Epithelial cell of prostate (primary cell): ENCODE data around the gene STAG1.
A peak's percentile ranks its signal among the peaks of the same experiment; 100 is the strongest.
"Not testable (repeated sequence)": the region's sequence is repeated elsewhere in the genome, so short reads cannot be mapped to it uniquely, and the experiment has no call there.

Source experiments
- DNase-seq: peaks from one replicate; pipeline ENCODE4 v3.0.0-alpha.2; 2011; ENCODE audit warnings: low read depth, low spot score
- H3K27ac ChIP-seq: fragments of 450-650 bp; 2 replicates; pipeline ENCODE4 v1.5.1; 2017; ENCODE audit warnings: mild to moderate bottlenecking

Gene STAG1

DNA sequence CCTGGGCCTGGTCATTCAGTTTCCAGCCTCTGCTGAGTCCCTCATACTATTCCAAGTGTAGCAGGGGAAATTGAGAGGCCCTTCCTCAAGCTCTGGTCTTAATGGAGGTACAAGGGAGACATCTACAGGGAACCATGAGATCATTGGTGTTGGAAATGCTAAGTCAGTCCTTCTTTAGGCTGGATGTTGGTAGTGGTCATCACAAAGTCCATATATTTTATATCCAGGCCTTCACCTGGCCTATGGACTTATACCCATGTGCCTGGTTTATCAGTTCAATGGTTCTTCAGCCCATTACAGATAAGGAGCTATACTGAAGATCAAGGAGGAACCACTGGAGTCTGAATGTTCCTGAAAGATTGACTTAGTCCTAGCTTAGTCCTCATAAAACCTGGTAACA lies 135.0 kb downstream of the STAG1 start:
- no peak for DNase-seq
- H3K27ac ChIP-seq, result no peak overlapping the region

DNA sequence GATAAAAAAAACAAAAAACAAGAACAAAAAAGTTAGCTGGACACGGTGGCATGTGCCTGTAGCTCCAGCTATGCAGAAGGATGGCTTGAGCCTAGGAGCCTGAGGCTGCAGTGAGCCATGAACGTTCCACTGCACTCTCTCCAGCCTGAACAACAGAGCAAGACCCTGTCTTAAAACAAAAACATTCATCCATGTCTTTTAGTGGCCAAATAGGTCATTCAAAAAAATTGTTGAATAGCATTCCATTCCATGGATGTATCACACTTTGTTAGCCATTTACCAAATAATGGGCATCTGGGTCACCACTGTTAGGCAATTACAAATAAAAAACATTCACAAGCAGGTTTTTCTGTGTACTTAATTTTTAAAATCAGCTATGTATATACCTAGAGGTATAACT lies 139.7 kb downstream of the STAG1 start:
- H3K27ac ChIP-seq, result no peak overlapping the region
- DNase-seq, result no peak

DNA sequence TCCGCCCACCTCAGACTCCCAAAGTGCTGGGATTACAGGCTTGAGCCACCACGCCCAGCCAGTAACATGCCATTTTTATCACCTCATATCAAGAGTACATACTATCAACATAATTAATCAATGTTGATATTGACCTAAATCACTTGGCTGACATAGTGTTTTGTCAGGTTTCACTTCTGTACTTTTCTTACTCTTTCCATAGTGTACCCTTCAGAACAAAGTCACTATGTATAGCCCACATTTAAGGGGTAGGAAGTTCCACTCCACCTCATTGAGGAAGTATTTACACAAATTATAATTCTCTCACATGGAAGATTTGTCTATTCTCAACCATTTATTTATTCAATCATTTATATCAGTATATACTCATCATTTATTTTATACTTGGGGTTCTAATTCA lies 145.2 kb downstream of the STAG1 start:
- no peak overlapping the region for H3K27ac ChIP-seq
- DNase-seq, result no peak

DNA sequence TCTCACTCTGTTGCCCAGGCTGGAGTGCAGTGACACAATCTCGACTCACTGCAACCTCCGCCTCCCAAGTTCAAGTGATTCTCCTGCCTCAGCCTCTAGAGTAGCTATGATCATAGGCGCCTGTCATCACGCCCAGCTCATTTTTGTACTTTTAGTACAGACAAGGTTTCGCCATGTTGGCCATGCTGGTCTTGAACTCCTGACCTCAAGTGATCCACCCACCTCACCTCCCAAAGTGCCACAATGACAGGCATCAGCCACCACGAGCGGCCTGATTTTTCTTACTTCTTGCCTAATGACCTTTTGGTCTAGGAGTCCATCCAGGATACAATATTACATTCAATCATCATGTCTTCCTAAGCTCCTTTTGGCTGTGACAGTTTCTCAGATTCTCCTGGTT lies 146.0 kb downstream of the STAG1 start:
- not testable (repeated sequence) for DNase-seq, H3K27ac ChIP-seq

DNA sequence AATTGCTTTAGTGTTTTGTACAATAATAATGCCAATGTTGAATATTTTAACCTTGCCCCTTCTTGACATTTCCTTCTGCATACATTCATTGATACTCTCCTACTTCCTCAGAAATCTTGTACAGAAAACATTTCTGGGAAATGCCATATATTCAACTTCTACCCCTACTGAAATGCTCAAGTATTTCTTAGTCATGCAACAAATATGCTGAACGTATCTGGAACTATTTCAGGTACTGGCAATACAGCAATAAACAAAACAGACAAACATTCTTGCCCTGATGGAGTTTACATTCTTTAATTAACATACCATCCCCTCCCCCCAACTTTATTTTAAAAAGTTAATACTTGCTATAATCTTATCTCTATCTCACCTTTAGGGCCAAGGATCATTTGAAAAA lies 147.2 kb downstream of the STAG1 start:
- no peak overlapping the region for H3K27ac ChIP-seq
- DNase-seq, result no peak

DNA sequence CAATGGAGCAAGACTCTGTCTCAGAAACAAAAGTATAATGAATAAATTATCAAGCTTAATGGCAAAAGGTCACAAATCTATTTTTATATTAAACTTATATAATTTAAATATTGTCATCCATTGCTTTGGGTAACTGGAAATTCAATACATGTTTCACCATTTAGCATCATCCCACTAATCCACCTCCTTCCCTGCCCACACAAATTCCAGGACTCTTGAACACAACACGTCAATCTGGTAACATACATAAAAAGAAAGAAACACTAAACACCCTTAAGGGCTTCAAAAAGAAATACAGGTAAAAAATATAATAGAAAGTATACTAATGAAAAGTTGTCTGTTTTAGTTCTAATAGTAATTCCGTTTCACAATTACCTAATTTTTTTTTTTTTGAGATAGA lies 149.4 kb downstream of the STAG1 start:
- H3K27ac ChIP-seq, result no peak overlapping the region

DNA sequence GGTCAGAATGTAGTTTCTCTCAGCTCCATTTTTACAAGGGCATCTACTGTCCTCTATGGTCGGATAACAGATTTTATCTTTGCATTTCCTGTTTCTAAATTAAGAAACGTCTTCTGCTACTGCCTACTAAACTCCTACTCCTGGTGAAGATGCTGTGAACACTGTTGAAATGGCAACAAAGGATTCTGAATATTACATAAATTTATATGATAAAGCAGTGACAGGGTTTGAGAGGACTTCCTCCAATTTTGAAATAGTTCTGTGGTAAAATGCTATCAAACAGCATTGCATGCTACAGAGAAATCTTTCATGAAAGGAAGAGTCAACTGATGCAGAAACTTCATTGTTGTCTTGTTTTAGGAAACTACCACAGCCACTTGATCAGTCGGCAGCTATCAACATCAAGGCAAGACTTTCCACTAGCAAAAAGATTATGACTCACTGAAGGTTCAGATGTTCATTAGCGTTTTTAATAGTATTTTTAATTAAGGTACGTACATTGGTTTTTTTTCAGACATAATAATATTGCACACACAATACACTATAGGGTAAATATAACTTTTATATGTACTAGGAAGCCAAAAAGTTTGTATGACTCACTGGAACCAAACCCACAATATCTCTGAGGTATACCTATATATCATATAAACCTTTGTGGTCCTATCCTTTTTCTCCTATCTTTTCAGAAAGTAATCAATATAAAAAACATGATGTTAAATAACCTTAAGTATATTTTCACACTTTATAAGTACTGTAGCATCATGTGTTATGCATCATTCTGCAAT lies 156.1 kb downstream of the STAG1 start:
- H3K27ac ChIP-seq, result no peak overlapping the region
- DNase-seq, result no peak

More for the DNA sequence above, 149.4 kb downstream of the STAG1 start:
- no peak for DNase-seq

DNA sequence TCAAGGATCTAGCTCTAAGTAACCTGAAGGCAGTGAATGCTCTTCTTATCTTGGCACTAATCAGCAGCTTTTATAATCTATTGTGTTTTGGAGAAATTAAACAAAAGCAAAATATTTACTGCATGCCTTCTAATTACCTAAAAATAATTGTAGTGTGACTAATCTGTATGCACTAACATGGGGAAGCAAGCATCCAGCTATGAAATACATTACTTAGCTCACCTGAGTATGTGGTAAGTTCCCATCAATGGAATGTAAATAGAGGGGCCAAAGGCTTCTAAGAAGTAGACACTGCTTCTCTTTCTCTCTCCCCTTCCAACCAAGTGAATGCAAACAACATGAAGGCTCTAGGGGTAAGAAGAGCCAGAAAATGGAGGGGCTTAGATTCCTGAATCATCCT lies 165.6 kb downstream of the STAG1 start:
- peak; percentile 12 for DNase-seq
- no peak overlapping the region for H3K27ac ChIP-seq

DNA sequence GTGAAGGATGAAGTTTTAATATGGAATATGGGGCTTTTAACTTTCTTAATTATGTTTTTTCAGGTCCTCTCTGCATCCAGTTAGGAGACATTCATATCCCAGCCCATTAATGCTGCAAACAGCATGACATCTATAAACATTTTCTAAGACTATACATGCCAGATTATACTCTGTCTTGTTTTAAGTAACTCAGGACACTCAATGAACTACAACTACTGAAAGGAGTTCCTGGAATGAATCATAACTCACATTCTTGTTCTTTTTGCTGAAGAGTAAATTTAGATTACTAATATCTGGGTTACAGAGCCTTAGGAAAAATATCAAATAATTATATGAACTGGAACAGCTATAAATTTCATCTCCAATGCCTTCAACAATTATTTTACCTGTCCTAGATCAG lies 167.4 kb downstream of the STAG1 start:
- H3K27ac ChIP-seq, result no peak overlapping the region
- no peak for DNase-seq

DNA sequence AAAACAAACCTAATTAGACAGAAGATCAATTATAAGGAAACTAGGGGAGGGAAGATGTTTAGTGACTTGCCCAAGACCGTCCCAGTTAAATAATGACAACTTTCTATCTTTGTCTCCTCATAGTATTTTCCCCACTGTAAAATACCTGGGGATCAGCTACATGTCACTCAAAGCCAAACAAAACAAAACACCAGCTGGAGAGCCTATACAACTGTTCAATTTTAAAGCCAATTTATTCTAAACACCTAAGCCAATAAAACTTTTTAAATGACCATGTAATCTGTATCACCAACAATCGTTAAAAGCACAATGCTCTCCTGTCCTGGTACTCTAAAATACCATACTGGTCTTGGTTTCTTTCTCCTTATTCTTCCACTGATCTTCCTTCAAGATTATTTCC lies 168.4 kb downstream of the STAG1 start:
- no peak overlapping the region for H3K27ac ChIP-seq
- no peak for DNase-seq

DNA sequence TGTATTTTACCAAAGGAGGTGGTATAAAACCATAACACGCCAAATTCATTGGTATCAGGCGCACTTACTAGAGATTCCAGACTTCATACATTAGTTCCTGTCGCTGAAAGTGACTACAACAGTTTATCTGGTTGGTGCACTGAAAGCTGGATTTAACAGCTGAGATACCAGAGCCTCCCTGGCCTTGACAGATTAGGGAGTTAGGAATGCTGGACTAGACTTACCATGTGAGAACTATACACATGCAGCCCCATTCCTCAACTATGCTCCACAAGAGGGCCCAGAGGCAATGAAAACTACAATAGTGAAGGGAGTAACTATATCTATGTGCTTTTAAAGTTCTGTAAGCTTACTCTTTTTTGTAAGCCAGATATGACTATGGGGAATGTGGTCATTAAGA lies 174.4 kb downstream of the STAG1 start:
- no peak for DNase-seq
- no peak overlapping the region for H3K27ac ChIP-seq

DNA sequence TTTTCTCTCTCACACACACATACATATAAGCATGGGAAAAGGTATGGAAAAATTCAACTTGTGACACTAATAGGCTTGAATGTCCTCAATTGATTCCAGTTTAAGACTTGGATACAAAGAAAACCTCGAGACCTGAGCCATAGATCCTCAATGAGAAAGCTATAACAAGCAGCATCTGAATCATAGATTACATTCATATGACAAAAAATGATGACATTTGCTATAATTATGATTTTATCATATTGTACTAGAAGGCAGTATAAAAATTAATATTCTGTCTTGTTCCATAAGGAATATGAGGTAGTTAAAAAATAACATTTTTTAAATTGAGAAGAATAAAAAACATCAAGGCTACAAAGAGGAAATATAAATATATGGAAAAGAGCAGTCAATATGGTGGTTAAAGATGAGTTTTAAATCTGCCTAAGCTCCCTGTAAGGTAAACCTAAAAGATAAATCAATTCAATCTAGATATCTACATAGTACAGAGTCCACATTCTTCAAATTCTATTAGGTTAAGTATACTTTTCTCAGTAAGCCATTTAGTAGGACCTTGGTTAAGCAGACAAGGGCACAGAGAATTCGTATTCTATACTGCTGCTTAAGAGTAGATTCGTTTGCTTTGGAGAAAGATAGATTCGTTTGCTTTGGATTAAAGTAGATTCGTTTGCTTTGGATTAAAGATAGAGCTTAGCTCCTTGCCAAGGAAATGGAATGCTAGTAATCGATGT lies 175.7 kb downstream of the STAG1 start:
- no peak overlapping the region for H3K27ac ChIP-seq
- no peak for DNase-seq

DNA sequence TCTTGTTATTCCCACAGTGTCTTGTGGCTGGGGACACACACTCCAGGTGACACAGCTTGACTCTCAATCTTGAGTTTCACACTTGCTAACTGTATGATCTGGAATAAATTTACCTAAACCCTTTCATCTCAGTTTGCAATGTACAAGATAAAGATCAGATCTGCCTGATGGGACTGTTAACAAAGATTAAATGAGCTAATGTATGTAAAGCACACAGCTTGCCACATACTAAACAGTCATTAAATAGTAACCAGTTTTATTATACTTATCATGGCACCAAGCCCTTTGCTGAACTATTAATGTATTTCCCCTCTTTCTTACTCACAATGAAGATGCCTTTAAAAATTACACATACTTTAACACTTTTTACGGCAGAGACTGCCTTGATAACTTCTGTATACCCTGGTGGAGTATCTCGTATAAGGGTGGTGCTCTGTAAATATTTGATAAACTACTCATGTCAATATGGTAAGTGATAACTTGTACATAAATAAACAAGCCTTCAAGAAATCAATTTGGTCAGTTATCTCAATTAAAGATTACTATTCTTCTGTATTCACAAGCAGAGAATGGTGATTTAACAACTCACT lies 184.5 kb downstream of the STAG1 start:
- H3K27ac ChIP-seq, result no peak overlapping the region
- no peak for DNase-seq

DNA sequence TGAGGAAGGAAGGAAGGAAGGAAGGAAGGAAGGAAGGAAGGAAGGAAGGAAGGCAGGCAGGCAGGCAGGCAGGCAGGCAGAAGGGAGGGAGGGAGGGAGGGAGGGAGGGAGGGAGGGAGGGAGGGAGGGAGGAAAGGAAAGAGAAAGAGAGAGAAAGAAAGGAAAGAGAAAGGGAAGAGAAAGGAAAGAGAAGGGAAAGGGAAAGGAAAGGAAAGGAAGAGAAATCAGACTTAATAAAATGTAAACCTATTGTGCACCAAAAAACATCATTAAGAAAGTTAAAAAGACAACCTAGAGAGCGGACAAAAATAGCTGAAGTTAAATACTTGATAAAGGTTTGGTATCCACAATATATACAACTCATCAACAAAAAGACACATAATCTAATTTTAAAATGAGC lies 187.2 kb downstream of the STAG1 start:
- not testable (repeated sequence) for DNase-seq, H3K27ac ChIP-seq

DNA sequence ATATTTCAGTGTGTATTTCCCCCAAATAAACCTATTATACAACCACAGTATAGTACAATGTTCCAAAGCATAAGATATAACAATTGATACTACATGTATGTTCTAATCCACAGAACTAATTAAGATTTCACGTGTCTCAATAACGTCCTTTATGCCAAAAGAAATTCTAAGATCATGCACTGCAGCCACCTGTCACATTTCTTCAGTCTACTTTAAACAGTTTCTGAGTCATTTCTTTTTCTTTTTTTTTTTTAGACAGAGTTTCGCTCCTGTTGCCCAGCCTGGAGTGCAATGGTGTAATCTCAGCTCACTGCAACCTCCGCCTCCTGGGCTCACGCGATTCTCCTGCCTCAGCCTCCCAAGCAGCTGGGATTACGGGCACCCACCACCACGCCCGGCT lies 190.2 kb downstream of the STAG1 start:
- H3K27ac ChIP-seq, result no peak overlapping the region
- DNase-seq, result no peak

DNA sequence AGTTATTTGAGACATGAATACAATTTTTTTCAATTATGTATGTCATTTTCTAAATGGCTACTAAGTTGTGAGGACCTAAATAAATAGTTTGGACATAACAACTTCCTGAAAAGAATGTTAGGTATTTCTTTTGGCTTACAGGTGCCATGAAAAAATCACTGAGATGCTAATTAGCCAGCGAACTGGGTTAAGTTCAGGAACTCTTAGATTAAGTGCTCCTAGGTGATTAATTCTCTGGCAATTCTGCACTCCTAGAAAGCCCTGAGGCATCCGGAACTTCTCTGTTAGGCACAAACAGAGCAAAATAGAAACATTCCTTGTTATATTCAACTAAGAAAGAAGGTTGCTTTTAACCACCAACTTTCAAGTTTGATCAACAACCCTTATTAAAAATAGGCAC lies 192.3 kb downstream of the STAG1 start:
- DNase-seq, result no peak
- H3K27ac ChIP-seq, result no peak overlapping the region

DNA sequence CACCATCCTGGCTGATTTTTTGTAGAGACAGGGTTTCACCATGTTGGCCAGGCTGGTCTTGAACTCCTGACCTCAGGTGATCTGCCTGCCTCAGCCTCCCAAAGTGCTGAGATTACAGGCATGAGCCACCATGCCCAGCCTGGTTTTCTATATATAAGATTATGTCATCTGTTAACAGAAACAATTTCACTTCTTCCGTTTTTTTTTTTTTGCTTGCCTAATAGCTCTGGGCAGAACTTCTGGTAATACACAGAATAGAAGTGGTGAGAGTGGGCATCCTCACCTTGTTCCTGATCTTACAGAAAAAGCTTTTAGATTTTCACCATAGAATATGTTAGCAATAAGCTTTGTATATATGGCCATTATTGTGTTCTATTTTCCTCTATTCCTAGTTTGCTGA lies 202.7 kb downstream of the STAG1 start:
- not testable (repeated sequence) for H3K27ac ChIP-seq, DNase-seq

DNA sequence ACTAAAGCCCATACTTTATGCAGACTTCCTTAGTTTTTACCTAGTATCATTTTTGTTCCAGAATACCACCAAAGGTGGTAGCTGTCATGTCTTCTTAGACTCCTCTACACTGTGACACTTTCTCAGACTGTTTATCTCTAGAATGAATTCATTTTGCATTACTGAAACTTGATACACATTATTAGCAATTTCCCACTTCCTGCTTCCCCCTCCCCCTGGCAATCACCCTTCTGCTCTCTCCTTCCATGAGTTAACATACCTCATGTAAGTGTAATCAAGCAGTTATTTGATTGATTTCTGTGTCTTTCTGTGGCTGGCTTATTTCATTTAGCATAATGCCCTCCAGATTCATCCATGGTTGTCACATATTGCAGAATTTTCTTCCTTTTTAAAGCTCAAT lies 204.9 kb downstream of the STAG1 start:
- peak overlapping the region; percentile 1 for H3K27ac ChIP-seq
- DNase-seq, result no peak

DNA sequence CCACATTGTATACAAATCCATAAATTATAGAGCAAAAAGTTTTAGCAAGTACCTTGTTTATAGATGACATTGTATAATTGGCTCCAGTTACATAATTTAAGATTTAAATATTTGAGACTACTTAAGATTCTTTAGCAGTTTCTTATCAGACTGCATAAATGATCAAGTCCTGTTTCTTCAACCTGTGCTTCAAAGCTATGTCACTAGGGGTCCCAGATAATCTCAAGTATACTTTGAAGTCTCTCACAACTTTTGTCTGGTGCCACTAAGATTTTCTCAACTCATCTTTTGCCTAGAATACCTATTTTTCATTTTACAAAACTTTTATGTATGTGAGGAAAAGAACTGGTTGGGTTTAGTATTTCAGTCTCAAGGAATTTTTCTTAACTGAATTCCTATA lies 205.5 kb downstream of the STAG1 start:
- no peak for DNase-seq
- H3K27ac ChIP-seq, result no peak overlapping the region

DNA sequence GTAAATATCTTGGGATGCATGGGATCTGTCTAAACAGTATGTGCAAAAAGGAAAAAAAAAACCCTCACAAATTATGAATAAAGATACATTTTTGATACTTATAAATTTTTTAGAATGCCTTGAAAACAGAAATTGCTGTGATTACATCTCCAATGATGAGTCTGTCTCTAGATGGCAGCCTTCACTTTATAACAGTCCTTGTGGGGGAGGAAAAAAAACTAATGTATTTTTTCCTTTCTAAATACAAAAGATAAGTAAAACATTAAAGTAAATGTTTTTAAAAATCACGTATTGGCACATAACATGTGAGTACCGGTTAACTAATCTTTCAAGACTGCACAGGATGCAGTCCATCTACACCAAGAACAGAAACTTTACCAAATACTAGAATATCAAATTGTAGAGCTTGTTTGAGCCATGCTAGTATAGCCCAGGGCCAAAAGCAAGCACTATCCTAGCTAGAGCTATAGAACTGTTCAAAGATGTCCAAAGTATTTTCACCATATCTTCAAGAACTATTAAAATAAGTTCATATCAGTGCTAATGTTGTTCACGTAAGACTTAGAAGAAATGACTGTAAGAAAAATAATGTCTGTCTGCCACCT lies 206.4 kb downstream of the STAG1 start:
- DNase-seq, result no peak

DNA sequence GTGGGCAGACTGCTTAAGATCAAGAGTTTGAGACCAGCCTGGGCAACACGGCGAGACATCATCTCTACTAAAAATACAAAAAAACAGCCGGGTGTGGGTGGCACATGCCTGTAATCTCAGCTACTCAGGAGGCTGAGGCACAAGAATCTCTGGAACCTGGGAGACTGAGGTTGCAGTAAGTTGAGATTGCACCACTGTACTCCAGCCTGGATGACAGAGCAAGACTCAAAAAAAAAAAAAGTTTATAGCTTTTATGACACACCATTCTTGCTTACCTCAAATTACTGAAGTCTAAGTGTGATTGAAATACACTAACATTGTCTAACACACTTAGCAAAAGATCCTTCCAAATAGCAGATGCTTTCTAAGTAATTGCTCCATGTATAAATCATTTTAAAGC lies 207.6 kb downstream of the STAG1 start:
- DNase-seq, result no peak
- H3K27ac ChIP-seq, result no peak overlapping the region

More for the DNA sequence above, 206.4 kb downstream of the STAG1 start:
- no peak overlapping the region for H3K27ac ChIP-seq
